IMR-90 (cell line): ENCODE measurements around the gene TBX4. TPM values are rescaled to one million over a fixed set of nuclear protein-coding genes. Genes with fewer than 3 reads are reported as not detected.

ENCODE experiments used
- ATAC-seq: fragments of 200-7000 bp; cut with Tn5 transposase; 2 replicates; pipeline ENCODE4 v1.9.1; 2020; ENCODE audit warnings: low read depth, mild to moderate bottlenecking, moderate library complexity
- BruUV-seq: library from RNA; stranded (reverse); fragments of 400-500 nt; replicated peaks from 2 replicates; lab custom pipeline; 2021; lab: Mats Ljungman, UMichigan
- CTCF ChIA-PET: fragments of 300-600 bp; formaldehyde crosslinking; extraction: SDS; loops from one replicate; lab custom pipeline; 2021; ENCODE audit warnings: antibody characterized with exemption; lab: Yijun Ruan, JAX
- POLR2A ChIA-PET: fragments of 300-600 bp; sonication (Branson Sonifier 250); formaldehyde crosslinking; loops from one replicate; lab custom pipeline; 2022; ENCODE audit warnings: antibody characterized with exemption; ENCODE audit not compliant: unreplicated experiment; lab: Charles Lee
- DNase-seq: peaks from one replicate; pipeline ENCODE4 v3.0.0; 2013
- H2AFZ ChIP-seq: replicated peaks from 2 replicates; pipeline ENCODE3; 2013; ENCODE audit warnings: low read length, mild to moderate bottlenecking; ENCODE audit not compliant: poor library complexity
- H2AK5ac ChIP-seq: 2 replicates; pipeline ENCODE4 v1.6.1; 2013; ENCODE audit warnings: low read depth, low read length, inconsistent platforms
- H2AK9ac ChIP-seq: replicated peaks from 2 replicates; pipeline ENCODE3; 2013; ENCODE audit warnings: mild to moderate bottlenecking, low read depth, low read length, moderate library complexity; ENCODE audit not compliant: poor library complexity
- H2BK120ac ChIP-seq: 2 replicates; pipeline ENCODE4 v1.6.1; 2013; ENCODE audit warnings: low read depth, low read length, inconsistent platforms
- H2BK15ac ChIP-seq: 3 replicates; pipeline ENCODE4 v1.6.1; 2013; ENCODE audit warnings: low read depth, low read length, inconsistent platforms
- H2BK20ac ChIP-seq: 2 replicates; pipeline ENCODE4 v1.6.1; 2013; ENCODE audit warnings: low read depth, mild to moderate bottlenecking, inconsistent platforms, low read length, moderate library complexity
- H2BK5ac ChIP-seq: 2 replicates; pipeline ENCODE4 v1.6.1; 2013; ENCODE audit warnings: mild to moderate bottlenecking, low read depth, low read length, inconsistent platforms; ENCODE audit not compliant: poor library complexity, severe bottlenecking
- H3K14ac ChIP-seq: replicated peaks from 2 replicates; pipeline ENCODE4 v1.6.1; 2013; ENCODE audit warnings: low read depth, low read length, inconsistent platforms
- H3K18ac ChIP-seq: 2 replicates; pipeline ENCODE4 v1.6.1; 2013; ENCODE audit warnings: low read depth, low read length, control low read depth
- H3K23ac ChIP-seq: 2 replicates; pipeline ENCODE4 v1.6.1; 2013; ENCODE audit warnings: low read depth, low read length, inconsistent platforms
- H3K27ac ChIP-seq: 2 replicates; pipeline ENCODE4 v1.5.1; 2013; ENCODE audit warnings: mild to moderate bottlenecking, control low read depth, low read length; ENCODE audit not compliant: insufficient read depth
- H3K27me3 ChIP-seq: 2 replicates; pipeline ENCODE4 v1.6.1; 2013; ENCODE audit warnings: low read length; ENCODE audit not compliant: control insufficient read depth, insufficient read depth
- H3K36me3 ChIP-seq: 2 replicates; pipeline ENCODE4 v1.6.1; 2013; ENCODE audit warnings: low read length, mixed read lengths; ENCODE audit not compliant: control insufficient read depth, insufficient read depth
- H3K4ac ChIP-seq: 2 replicates; pipeline ENCODE4 v1.6.1; 2013; ENCODE audit warnings: low read depth, low read length, inconsistent platforms
- H3K4me1 ChIP-seq: 2 replicates; pipeline ENCODE4 v1.6.1; 2013; ENCODE audit warnings: low read length, mixed read lengths; ENCODE audit not compliant: control insufficient read depth, insufficient read depth
- H3K4me2 ChIP-seq: 2 replicates; pipeline ENCODE4 v1.6.1; 2013; ENCODE audit warnings: low read depth, mild to moderate bottlenecking, control low read depth, low read length, moderate library complexity
- H3K4me3 ChIP-seq: 2 replicates; pipeline ENCODE4 v1.5.1; 2013; ENCODE audit warnings: low read depth, mild to moderate bottlenecking, control low read depth, low read length, moderate library complexity; ENCODE audit not compliant: insufficient read depth
- H3K56ac ChIP-seq: 2 replicates; pipeline ENCODE4 v1.6.1; 2013; ENCODE audit warnings: low read length, inconsistent platforms; ENCODE audit not compliant: insufficient read depth; ENCODE audit errors: extremely low read depth
- H3K79me1 ChIP-seq, 2 experiments: 2 replicates each; pipeline ENCODE4 v1.6.1; 2013; ENCODE audit warnings: low read length in 2 of 2, inconsistent platforms in 1 of 2, low read depth in 1 of 2
- H3K9ac ChIP-seq: 2 replicates; pipeline ENCODE4 v1.6.1; 2013; ENCODE audit warnings: low read depth, low read length, control low read depth
- H3K9me1 ChIP-seq: 2 replicates; pipeline ENCODE4 v1.6.1; 2013; ENCODE audit warnings: low read length, inconsistent platforms; ENCODE audit not compliant: insufficient read depth
- H3K9me3 ChIP-seq: 2 replicates; pipeline ENCODE4 v1.6.1; 2013; ENCODE audit warnings: low read length; ENCODE audit not compliant: control insufficient read depth, insufficient read depth
- H4K20me1 ChIP-seq: 2 replicates; pipeline ENCODE4 v1.6.1; 2013; ENCODE audit warnings: low read length, inconsistent platforms; ENCODE audit not compliant: insufficient read depth
- H4K5ac ChIP-seq: 2 replicates; pipeline ENCODE4 v1.6.1; 2013; ENCODE audit warnings: mild to moderate bottlenecking, low read depth, low read length, control low read depth
- H4K8ac ChIP-seq, 2 experiments: 2 replicates each; pipeline ENCODE4 v1.6.1; 2013; ENCODE audit warnings: low read depth in 2 of 2, low read length in 2 of 2, control low read depth in 1 of 2, inconsistent platforms in 1 of 2
- H4K91ac ChIP-seq: 2 replicates; pipeline ENCODE4 v1.6.1; 2013; ENCODE audit warnings: low read depth, low read length, inconsistent platforms; ENCODE audit not compliant: insufficient read depth
- CEBPB ChIP-seq: IDR thresholded peaks from 2 replicates; pipeline ENCODE4 v1.6.1; 2012; ENCODE audit warnings: low read depth, low read length, improper control_type of control experiment
- CTCF ChIP-seq: conservative IDR thresholded peaks from 2 replicates; pipeline ENCODE4 v1.5.1; 2012; ENCODE audit warnings: mild to moderate bottlenecking, low read depth, low read length, improper control_type of control experiment
- MAZ ChIP-seq: IDR thresholded peaks from 2 replicates; pipeline ENCODE4 v1.6.1; 2012; ENCODE audit warnings: low read depth, mild to moderate bottlenecking, low read length, improper control_type of control experiment, moderate library complexity, borderline replicate concordance
- MXI1 ChIP-seq: IDR thresholded peaks from 2 replicates; pipeline ENCODE4 v1.6.1; 2012; ENCODE audit warnings: low read depth, mild to moderate bottlenecking, low read length, moderate library complexity, borderline replicate concordance
- NFE2L2 ChIP-seq: fragments of 150-350 bp; IDR thresholded peaks from 2 replicates; pipeline ENCODE4 v1.6.1; 2016; ENCODE audit warnings: low read depth, mild to moderate bottlenecking, low read length
- POLR2A ChIP-seq: IDR thresholded peaks from 2 replicates; pipeline ENCODE4 v1.6.1; 2012; ENCODE audit warnings: mild to moderate bottlenecking, low read depth, low read length
- RAD21 ChIP-seq: IDR thresholded peaks from 2 replicates; pipeline ENCODE4 v1.6.1; 2012; ENCODE audit warnings: low read length, improper control_type of control experiment
- RFX5 ChIP-seq: IDR thresholded peaks from 2 replicates; pipeline ENCODE4 v1.8.0; 2012; ENCODE audit warnings: low read depth, mild to moderate bottlenecking, low read length, moderate library complexity
- SMC3 ChIP-seq: fragments of 150-350 bp; IDR thresholded peaks from 2 replicates; pipeline ENCODE4 v1.6.1; 2016; ENCODE audit warnings: low read depth, mild to moderate bottlenecking, antibody characterized with exemption, low read length, moderate library complexity
- USF2 ChIP-seq: fragments of 150-350 bp; IDR thresholded peaks from 2 replicates; pipeline ENCODE4 v1.6.1; 2017; ENCODE audit warnings: mild to moderate bottlenecking, antibody characterized with exemption, low read length, low read depth
- dilution Hi-C: fragments of 300-500 bp; cut with HindIII; formaldehyde crosslinking; loops from one replicate; pipeline ENCODE4 v1.14.3; 2018; ENCODE audit warnings: low sequenced_read_pairs; ENCODE audit not compliant: unreplicated experiment
- in situ Hi-C: fragments of 300-500 bp; cut with MboI; formaldehyde crosslinking; loops from 3 replicates; pipeline ENCODE4 v1.14.3; 2019; ENCODE audit warnings: low sequenced_read_pairs, inconsistent platforms, mixed read lengths
- intact Hi-C: fragments of 100-400 bp; cut with micrococcal nuclease; formaldehyde crosslinking; loops from 2 replicates; pipeline ENCODE4 v1.10.0; 2022
- polyA plus RNA-seq, 3 experiments: library from polyadenylated mRNA; depleted of rRNA; stranded (reverse); fragments of >200 nt; gene quantifications; 2 replicates each; pipeline ENCODE4 v1.2.3, GENCODE V29; 2012; ENCODE audit warnings: low replicate concordance in 1 of 3
- total RNA-seq: library from RNA; depleted of rRNA; stranded (reverse); fragments of >200 nt; gene quantifications from 2 replicates; pipeline ENCODE4 v1.2.3, GENCODE V29; 2012

Gene TBX4
- total and polyA plus RNA-seq, 2 of the 4 experiments (the other 2 are of a cell fraction) = 0.05 TPM; not detected in 1

- Histone ChIP-seq H3K56ac (no peak overlapping the region), H4K20me1 (no peaks in the 10 kb centered on the region), H4K91ac (no peak overlapping the region), H2AK5ac (no peak overlapping the region), H3K27ac (no peak overlapping the region), H3K9ac (no peak overlapping the region), H2BK5ac (no peak overlapping the region), H3K18ac (no peak overlapping the region), H3K14ac (no peak overlapping the region), H2AFZ (no peak overlapping the region), H4K5ac (no peak overlapping the region), H3K9me3 (peaks cover 14% of the 10 kb centered on the region), H3K27me3 (peaks cover 11% of the 10 kb centered on the region), H2AK9ac (no peak overlapping the region), H3K4me1 (no peaks in the 10 kb centered on the region), H3K23ac (no peak overlapping the region), H3K4me3 (no peak overlapping the region), H3K4ac (no peak overlapping the region), H3K4me2 (no peak overlapping the region), H2BK15ac (no peak overlapping the region), H3K36me3 (no peaks in the 10 kb centered on the region), H2BK120ac (no peak overlapping the region), H2BK20ac (no peak overlapping the region), H3K9me1 (no peaks in the 10 kb centered on the region), H3K79me1 (no peaks in the 10 kb centered on the region), H4K8ac (no peak overlapping the region)
- dilution Hi-C loops (no loop called here), intact Hi-C loops (no loop called here), in situ Hi-C loops (no loop called here)
- no TSS peak for BruUV-seq
- POLR2A ChIA-PET = no interaction called here
- TF ChIP-seq CTCF = no peak
- TF ChIP-seq SMC3 = no peak
- TF ChIP-seq NFE2L2 = no peak
- no peak for TF ChIP-seq RAD21
- no peak for TF ChIP-seq CEBPB
- no peak for TF ChIP-seq POLR2A
- no peak for TF ChIP-seq RFX5
- no peak for TF ChIP-seq USF2
- no peak for TF ChIP-seq MAZ
- no peak for TF ChIP-seq MXI1
- DNase-seq (no peak), ATAC-seq (no peak)
- CTCF ChIA-PET = no interaction called here
These were observed 15.1 kb upstream of the TBX4 start for GRCh38 chr17:61436995-61437704.
